BE2C (cell line): ENCODE measurements around the gene RNF182.

Experiments used
- DNase-seq: peaks from one replicate; pipeline ENCODE4 v3.0.0-alpha.2; 2020
- H3K27me3 ChIP-seq: fragments of 250-450 bp; sonication (Bioruptor Pico); 2 replicates; pipeline ENCODE4 v1.5.1; 2020; ENCODE audit warnings: mild to moderate bottlenecking
- H3K36me3 ChIP-seq: fragments of 250-450 bp; sonication (Bioruptor Pico); 2 replicates; pipeline ENCODE4 v1.5.1; 2020; ENCODE audit warnings: mild to moderate bottlenecking
- H3K4me1 ChIP-seq: fragments of 250-450 bp; sonication (Bioruptor Pico); 2 replicates; pipeline ENCODE4 v1.5.1; 2020
- H3K4me3 ChIP-seq: 2 replicates; pipeline ENCODE4 v1.5.1; 2011; ENCODE audit warnings: low read depth, low read length
- H3K9me3 ChIP-seq: fragments of 250-450 bp; sonication (Bioruptor Pico); 2 replicates; pipeline ENCODE4 v1.5.1; 2020
- CTCF ChIP-seq: IDR thresholded peaks from 2 replicates; pipeline ENCODE4 v1.5.1; 2012; ENCODE audit warnings: mild to moderate bottlenecking, low read depth, low read length

The RNF182 gene

GRCh38 chr6:14010275-14010674 is 85.5 kb downstream of the RNF182 start:
- DNase-seq, result no peak
- no peaks in the 10 kb centered on the region for H3K36me3 ChIP-seq
- H3K4me3 ChIP-seq, result no peak overlapping the region
- H3K9me3 ChIP-seq, result no peaks in the 10 kb centered on the region
- H3K27me3 ChIP-seq, result no peaks in the 10 kb centered on the region
- TF ChIP-seq CTCF, result no peak
- no peaks in the 10 kb centered on the region for H3K4me1 ChIP-seq

GRCh38 chr6:14012313-14013030 is 87.7 kb downstream of the RNF182 start:
- no peak overlapping the region for H3K4me3 ChIP-seq
- DNase-seq, result no peak
- H3K4me1 ChIP-seq, result no peaks in the 10 kb centered on the region
- no peaks in the 10 kb centered on the region for H3K9me3 ChIP-seq
- no peak for TF ChIP-seq CTCF
- no peaks in the 10 kb centered on the region for H3K36me3 ChIP-seq
- H3K27me3 ChIP-seq, result no peaks in the 10 kb centered on the region

GRCh38 chr6:14015964-14016363 is 91.2 kb downstream of the RNF182 start:
- Histone ChIP-seq H3K4me3 (no peak overlapping the region), H3K9me3 (no peaks in the 10 kb centered on the region), H3K4me1 (no peaks in the 10 kb centered on the region), H3K36me3 (no peaks in the 10 kb centered on the region), H3K27me3 (no peaks in the 10 kb centered on the region)
- no peak for DNase-seq
- TF ChIP-seq CTCF, result no peak

GRCh38 chr6:14016432-14016831 is 91.7 kb downstream of the RNF182 start:
- Histone ChIP-seq H3K27me3 (no peaks in the 10 kb centered on the region), H3K4me1 (no peaks in the 10 kb centered on the region), H3K4me3 (no peak overlapping the region), H3K36me3 (no peaks in the 10 kb centered on the region), H3K9me3 (no peaks in the 10 kb centered on the region)
- TF ChIP-seq CTCF, result no peak
- no peak for DNase-seq

GRCh38 chr6:14016935-14017625 is 92.3 kb downstream of the RNF182 start:
- H3K36me3 ChIP-seq, result no peaks in the 10 kb centered on the region
- no peaks in the 10 kb centered on the region for H3K27me3 ChIP-seq
- DNase-seq, result no peak
- H3K9me3 ChIP-seq, result no peaks in the 10 kb centered on the region
- no peak overlapping the region for H3K4me3 ChIP-seq
- TF ChIP-seq CTCF, result no peak
- no peaks in the 10 kb centered on the region for H3K4me1 ChIP-seq
